HG02759 (cell line): ENCODE measurements around the gene SEPTIN6.

Source experiments
- ATAC-seq: cut with Tn5 transposase; IDR thresholded peaks from one replicate; pipeline ENCODE4 v1.9.1; 2021; ENCODE audit warnings: mild to moderate bottlenecking, moderate library complexity; ENCODE audit not compliant: unreplicated experiment

The SEPTIN6 gene

DNA sequence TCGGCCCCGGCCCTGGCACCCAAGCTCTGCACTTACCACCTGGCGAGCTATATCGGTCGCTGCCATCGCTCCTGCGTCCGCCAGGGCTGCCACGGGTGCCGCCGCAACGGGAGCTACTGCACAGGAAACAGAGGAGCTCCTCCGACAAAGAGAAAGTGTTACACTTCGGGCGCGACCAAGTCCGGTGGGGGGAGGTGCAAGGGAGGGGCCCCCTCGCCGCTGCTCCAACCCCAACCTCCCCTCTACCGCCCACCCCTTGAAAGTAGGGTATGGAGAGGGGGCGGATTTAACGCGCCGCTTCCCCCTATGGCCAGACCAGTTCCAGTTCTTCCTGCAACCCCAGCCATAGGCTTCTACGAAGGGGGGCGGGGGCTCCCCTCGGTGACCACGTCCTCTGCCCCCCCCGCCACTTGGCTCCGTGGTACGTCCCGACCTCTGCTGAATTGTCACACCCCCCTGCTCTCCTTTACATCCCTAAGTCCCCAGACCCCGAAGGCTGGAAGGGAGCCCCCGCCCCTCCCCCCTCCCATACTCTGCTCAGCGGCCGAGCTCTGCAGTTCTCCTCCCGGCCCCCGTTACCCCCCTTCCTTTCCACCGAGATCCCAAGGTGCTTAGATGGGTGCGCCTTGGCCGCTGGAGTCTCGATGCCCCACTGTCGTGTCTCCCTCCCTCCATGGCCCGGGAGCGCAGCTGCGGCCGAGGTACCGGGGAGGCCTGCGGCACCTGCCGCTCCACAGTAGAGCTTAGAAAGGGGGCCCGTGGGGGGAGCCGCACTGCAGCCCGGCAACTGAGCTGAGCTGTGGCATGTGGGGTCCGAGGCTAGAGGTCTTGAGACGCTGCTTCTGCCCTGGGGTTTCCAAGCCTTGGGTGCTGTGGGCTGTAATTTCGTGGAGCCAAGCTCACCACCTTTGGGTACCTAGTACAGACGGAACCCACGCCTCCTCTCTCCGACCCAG, at the start of gene SEPTIN6:
Gene SEPTIN6 (minus strand): TSS at position 129 of the 956 bp plus-strand sequence. CDS start 63 bp downstream, at position 66.
- peak; percentile 69 for ATAC-seq

DNA sequence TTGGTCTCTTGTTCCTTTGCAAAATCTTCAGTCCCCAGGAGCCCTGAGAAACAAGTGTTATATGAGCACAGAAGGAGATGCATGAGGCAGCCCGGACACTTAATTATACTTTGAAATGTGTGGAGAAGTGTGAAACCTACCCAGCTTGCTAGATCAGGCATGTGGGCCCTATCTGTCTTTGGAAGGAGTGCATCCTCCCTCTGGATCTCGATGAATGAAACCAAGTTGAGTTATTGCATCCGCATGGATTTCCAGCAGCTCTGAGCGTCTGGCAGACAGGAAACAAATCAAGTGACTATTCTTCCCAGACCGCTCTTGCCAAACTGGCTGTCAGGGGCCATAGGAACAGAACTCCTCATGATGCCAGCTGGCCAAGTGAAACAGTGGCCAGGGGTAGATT, 45.8 kb upstream of the SEPTIN6 start:
- ATAC-seq, result no peak

GRCh38 chrX:119736206-119736764, 43.3 kb upstream of the SEPTIN6 start:
- ATAC-seq, result no peak

- ATAC-seq, result no peak
Observed at GRCh38 chrX:119735467-119735866, 42.5 kb upstream of the SEPTIN6 start.

DNA sequence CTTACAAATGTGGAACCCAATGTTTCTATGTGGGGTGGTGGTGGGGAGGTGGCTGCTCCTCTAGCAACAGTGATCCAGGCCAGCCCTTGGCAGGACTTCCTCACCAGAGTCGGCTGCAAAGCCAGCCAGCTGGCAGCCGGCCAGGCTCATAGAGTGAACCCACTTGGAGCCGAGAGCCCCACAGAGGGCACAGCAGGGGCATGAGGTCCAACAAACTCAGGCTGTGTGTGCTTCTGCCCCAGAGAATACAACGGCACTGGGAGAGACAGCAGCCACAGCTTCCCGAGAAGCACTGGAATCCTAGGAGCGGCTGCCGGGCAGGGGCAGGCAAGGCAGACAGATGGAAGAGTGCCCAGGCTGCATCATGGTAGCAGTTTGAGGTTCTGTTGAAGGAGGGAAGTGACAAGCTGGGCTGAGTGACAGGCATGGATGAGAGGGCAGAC, 42.0 kb upstream of the SEPTIN6 start:
- no peak for ATAC-seq

DNA sequence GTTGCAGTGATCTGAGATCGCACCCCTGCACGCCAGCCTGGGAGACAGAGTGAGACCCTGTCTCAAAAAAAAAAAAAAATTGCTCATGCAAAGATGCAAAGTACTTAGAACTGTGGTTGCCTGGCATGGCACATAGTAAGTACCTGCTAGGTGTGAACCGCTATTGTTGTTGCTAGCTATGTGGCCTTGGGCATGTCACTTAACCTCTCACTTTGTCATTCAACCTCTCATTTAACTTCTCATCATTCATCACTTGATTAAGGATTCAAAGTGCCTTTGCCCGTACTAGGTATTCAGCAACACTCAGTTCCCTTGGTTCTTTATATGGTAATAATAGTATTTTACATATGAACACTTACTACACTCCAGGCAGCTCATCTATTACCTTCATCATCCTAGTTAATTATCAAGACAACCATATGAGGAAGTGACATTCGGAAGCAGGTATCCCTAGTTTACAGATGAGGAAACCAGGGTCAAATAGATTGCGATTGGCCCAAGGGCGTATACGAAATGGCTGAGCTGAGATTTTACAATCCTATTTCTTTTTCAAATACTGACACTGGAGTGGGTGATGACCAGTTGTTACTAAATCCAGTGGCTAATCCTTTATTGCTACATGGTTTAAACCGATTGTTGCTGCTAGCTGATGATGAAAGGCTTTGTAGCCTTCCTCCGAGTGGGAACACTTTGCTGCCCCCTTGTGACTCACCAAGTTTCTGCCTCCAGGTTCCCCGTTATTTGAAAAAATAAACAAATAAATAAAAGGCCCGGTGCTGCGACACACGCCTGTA, 36.6 kb upstream of the SEPTIN6 start:
- no peak for ATAC-seq

DNA sequence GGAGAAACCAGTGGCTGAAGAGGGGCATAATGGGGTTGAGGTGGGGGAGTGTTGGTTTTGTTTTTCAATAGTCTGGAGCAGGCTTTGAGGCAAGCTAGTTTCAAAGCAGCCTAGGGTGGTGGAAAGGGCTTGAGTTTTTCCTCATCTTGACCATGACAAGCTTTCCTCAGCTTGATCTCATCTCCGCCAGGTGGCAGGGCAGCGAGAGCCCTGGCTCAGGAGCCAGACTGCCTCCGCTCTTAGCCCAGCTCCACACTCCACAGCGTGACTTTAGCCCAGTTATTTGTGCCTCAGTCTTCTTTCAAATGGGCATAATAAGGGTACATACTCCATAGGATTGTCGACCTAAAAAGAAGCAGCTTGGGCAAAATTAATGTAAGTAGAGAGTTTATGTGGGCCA, 35.5 kb upstream of the SEPTIN6 start:
- ATAC-seq, result no peak

DNA sequence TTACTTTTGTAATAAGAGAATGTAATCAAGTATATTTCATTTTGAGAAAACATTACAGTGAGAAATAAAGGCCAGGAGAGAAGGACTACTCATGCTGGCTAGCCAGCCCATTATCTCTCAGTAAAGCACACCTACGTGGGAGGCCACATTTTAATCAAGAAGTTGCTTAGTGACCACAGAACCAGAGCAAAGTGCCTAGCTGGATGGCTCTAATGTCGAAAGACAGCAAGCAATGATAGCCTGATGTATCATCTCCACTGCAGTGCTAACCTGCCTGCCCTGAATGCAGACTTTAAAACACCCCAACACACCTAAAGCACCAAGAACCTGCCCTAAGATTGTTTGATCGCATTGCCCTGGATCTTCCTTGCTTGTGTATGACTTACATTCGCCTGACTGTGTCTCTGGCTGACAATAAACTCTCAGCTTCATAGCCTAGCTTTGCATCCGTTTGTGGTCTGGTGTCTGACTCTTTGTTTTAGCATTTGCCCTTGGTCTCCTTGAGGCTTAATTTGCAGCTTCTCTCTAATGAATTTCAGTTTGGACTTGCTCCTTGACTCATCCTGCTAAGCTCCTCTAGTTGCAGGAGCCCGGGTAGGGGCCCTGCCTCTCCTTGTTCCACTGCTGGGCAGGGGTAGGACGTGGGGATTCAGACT, 34.1 kb upstream of the SEPTIN6 start:
- ATAC-seq, result no peak

DNA sequence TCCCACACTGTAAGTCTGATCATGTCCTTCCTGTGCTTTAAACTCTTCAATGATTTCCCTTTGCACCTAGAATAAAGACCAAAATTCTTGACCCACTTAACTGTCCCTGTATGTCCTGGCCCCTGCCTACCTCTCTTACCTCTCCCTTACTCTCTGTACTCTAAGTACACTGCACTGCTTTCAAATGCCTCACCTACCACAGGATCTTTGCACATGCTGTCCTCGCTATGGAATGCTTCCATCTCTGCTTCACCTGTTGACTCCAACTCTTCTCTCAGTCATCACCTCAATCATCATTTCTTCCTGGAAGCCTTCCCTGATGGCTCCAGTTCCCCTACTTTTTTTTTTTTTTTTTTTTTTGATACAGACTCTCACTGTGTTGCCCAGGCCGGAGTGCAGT, 29.0 kb upstream of the SEPTIN6 start:
- no peak for ATAC-seq

DNA sequence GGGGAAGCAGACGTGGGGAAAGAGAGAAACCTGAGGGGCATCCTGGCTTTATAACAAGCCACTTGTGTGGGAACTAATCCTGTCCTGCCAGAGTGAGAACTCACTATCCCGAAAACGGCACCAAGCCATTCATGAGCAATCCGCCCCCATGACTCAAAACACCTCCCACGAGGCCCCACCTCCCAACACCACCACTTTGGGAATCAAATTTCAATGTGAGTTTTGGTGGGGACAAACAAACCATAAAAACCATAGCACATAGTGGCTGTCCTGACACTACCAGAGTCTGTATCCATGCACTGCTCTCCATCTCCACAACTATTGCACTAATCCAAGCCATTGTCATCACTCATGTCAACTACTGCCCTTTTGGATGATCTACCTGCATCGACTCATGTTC, 28.5 kb upstream of the SEPTIN6 start:
- no peak for ATAC-seq

GRCh38 chrX:119709630-119710029, 16.7 kb upstream of the SEPTIN6 start:
- no peak for ATAC-seq

GRCh38 chrX:119708936-119709335, 16.0 kb upstream of the SEPTIN6 start:
- no peak for ATAC-seq

DNA sequence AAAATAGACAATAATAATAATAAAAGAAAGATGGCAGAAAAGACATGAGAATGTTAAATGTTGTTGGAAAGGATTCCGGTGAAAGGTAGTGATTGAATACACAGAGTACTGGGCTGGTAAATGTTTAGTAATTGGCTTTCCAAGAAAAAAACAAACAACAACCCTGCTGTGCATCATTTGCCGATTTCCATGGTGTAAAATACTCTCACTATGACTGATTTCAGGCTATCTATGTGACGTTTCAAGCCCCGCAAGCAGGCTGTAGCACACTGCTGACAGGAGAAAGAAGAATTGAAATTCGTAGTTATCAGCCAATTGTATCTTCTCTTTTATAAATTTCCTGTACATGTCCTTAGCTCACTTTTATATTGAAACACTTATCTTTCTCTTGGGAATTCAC, 13.6 kb upstream of the SEPTIN6 start:
- ATAC-seq, result no peak

- no peak for ATAC-seq
Observed at GRCh38 chrX:119698845-119699244, 5.9 kb upstream of the SEPTIN6 start.

DNA sequence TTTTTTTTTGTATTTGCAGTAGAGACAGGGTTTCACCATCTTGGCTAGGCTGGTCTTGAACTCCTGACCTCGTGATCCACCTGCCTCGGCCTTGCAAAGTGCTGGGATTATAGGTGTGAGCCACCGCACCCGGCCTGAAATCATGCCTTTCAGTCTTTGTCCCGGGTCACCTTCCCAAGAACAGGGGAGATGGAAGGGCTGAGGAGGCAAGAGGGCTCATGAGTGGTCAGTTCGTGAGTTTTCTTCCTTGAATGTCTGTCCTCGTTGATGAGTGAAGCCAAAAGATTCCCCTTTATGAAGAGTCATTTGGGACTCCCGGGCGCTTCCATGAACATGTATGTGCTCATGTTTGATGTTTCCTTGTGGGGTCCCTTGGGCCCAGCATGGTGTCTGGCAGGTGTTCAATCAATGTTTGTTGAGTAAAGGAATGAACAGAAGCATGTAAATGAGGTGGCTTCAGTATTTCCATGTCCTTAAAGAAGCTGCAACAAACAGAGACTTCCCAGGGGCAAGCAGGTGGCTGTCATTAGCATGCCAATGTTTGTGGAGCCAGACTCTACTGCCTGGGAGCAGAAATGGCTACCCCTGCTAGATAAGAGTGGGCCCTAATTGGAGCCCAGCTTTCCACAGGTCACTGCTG, 3.4 kb upstream of the SEPTIN6 start:
- ATAC-seq, result no peak

- no peak for ATAC-seq
Observed at GRCh38 chrX:119695535-119696050, 2.6 kb upstream of the SEPTIN6 start.

DNA sequence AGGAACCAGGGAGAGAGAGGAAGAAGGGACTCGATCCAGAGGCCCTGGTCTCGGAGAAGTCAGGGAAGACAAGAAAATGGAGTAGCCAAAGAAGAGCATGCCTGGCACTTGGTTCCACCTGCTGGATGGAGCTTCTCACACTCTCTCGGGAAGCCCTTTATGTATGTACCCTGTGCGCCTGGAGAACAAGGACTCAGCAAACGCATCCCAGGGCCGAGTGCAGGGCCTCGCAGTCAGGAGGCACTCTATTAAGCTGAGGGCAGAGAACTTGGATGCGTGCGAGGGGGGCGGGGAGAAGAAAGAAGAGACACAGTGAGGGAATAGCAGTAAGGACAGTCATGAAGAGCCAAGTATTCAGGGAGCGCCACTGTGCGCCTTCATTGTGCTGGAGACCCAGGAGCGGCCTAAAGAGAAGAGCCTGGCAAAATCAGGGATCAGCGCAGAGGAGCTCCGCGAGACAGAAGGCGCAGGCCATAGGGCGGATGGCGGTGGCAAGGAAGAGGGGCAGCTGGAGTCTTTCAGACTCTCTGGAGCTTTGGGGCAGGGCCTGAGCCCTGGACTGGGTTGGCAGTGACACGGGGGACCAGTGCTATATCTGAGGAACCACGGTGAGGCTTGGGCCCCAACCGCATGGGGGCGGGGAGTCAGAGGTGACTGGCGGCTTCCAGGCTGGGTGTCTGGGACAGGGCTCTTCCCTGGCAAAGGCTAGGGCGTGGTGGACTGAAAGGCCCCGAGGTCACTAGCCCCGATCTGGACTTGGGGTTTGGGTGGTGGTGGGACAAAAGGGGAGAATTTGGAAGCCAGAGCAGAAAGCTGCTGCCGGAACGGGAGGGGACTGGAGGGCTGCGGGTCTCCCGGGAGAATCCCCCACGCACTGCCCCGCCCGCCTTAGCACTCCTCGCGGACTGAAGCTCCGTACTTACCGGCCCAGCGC, 1.9 kb upstream of the SEPTIN6 start:
- no peak for ATAC-seq

GRCh38 chrX:119693996-119694451, 1.1 kb upstream of the SEPTIN6 start:
- peak; percentile 4 for ATAC-seq
